GM23248 (cell line): ENCODE results near the gene TBC1D22A. TPM values are rescaled to one million over a fixed set of nuclear protein-coding genes. Genes with fewer than 3 reads are reported as not detected.

ENCODE experiments used
- DNase-seq: peaks from one replicate; pipeline ENCODE4 v3.0.0-alpha.2; 2015
- H2AFZ ChIP-seq: fragments of 200-600 bp; sonication (generic); 2 replicates; pipeline ENCODE4 v1.6.1; 2016; ENCODE audit warnings: antibody characterized with exemption
- H3F3A ChIP-seq: fragments of 200-600 bp; sonication (generic); 2 replicates; pipeline ENCODE4 v1.6.1; 2016; ENCODE audit warnings: mild to moderate bottlenecking, antibody characterized with exemption, mixed run types; ENCODE audit not compliant: insufficient read depth
- H3K27ac ChIP-seq: fragments of 200-600 bp; sonication (generic); 2 replicates; pipeline ENCODE4 v1.5.1; 2016; ENCODE audit warnings: mild to moderate bottlenecking
- H3K27me3 ChIP-seq: fragments of 200-600 bp; sonication (generic); replicated peaks from 2 replicates; pipeline ENCODE4 v1.6.1; 2016; ENCODE audit warnings: mild to moderate bottlenecking; ENCODE audit not compliant: insufficient read depth
- H3K36me3 ChIP-seq: fragments of 200-600 bp; sonication (generic); 2 replicates; pipeline ENCODE4 v1.6.1; 2016; ENCODE audit warnings: low read depth, mild to moderate bottlenecking
- H3K4me1 ChIP-seq: fragments of 200-600 bp; sonication (generic); 2 replicates; pipeline ENCODE4 v1.6.1; 2016; ENCODE audit warnings: mild to moderate bottlenecking; ENCODE audit not compliant: insufficient read depth
- H3K4me2 ChIP-seq: fragments of 200-600 bp; sonication (generic); one replicate; pipeline ENCODE4 v1.6.1; 2016; ENCODE audit warnings: mild to moderate bottlenecking; ENCODE audit not compliant: unreplicated experiment
- H3K4me3 ChIP-seq: fragments of 200-600 bp; sonication (generic); 2 replicates; pipeline ENCODE4 v1.5.1; 2016; ENCODE audit warnings: mild to moderate bottlenecking
- H3K79me2 ChIP-seq: fragments of 200-600 bp; sonication (generic); 2 replicates; pipeline ENCODE4 v1.6.1; 2016; ENCODE audit warnings: mild to moderate bottlenecking; ENCODE audit not compliant: insufficient read depth
- H3K9ac ChIP-seq: fragments of 200-600 bp; sonication (generic); 2 replicates; pipeline ENCODE4 v1.6.1; 2016; ENCODE audit warnings: mild to moderate bottlenecking
- H3K9me2 ChIP-seq: fragments of 200-600 bp; sonication (generic); 2 replicates; pipeline ENCODE4 v1.6.1; 2016; ENCODE audit warnings: mixed run types, mild to moderate bottlenecking, moderate library complexity; ENCODE audit not compliant: insufficient read depth
- H3K9me3 ChIP-seq: fragments of 200-600 bp; sonication (generic); one replicate; pipeline ENCODE4 v1.6.1; 2017; ENCODE audit warnings: low read depth
- H4K20me1 ChIP-seq: fragments of 200-600 bp; sonication (generic); 2 replicates; pipeline ENCODE4 v1.6.0; 2016; ENCODE audit not compliant: insufficient read depth
- EZH2 ChIP-seq: fragments of 200-600 bp; sonication (generic); IDR thresholded peaks from 2 replicates; pipeline ENCODE4 v1.6.1; 2018; ENCODE audit warnings: antibody characterized with exemption, mild to moderate bottlenecking; ENCODE audit not compliant: insufficient read depth, poor library complexity, severe bottlenecking
- EZH2phosphoT487 ChIP-seq: fragments of 200-600 bp; sonication (generic); IDR thresholded peaks from 2 replicates; pipeline ENCODE4 v1.6.1; 2018; ENCODE audit warnings: antibody characterized with exemption, moderate library complexity, mild to moderate bottlenecking, low read depth; ENCODE audit not compliant: insufficient read depth
- WGBS, 2 experiments: methylation state at CpG; one replicate each; pipeline ENCODE4 v1.1.6; 2015 to 2017; ENCODE audit warnings: low lambda C conversion rate in 2 of 2, low coverage in 1 of 2; ENCODE audit errors: missing lambda C conversion rate in 2 of 2; 5-methylcytosine and 5-hydroxymethylcytosine counted together
- in situ Hi-C: fragments of 300-500 bp; cut with MboI; formaldehyde crosslinking; loops from 2 replicates; pipeline ENCODE4 v1.15.0; 2020
- polyA plus RNA-seq: library from polyadenylated mRNA; unstranded; fragments of >200 nt; fragmentation: Nextera tagmentation; extraction: Ambion mirVana; gene quantifications from 2 replicates; pipeline ENCODE4 v1.2.1, GENCODE V29; 2016
- total RNA-seq: library from RNA; depleted of rRNA; stranded (reverse); fragments of >200 nt; shearing (Covaris generic); gene quantifications from 2 replicates; pipeline ENCODE4 v1.2.3, GENCODE V29; 2014

The TBC1D22A gene
- total and polyA plus RNA-seq, 2 experiments from 2014 or later = 12.3 to 16.9 TPM

DNA sequence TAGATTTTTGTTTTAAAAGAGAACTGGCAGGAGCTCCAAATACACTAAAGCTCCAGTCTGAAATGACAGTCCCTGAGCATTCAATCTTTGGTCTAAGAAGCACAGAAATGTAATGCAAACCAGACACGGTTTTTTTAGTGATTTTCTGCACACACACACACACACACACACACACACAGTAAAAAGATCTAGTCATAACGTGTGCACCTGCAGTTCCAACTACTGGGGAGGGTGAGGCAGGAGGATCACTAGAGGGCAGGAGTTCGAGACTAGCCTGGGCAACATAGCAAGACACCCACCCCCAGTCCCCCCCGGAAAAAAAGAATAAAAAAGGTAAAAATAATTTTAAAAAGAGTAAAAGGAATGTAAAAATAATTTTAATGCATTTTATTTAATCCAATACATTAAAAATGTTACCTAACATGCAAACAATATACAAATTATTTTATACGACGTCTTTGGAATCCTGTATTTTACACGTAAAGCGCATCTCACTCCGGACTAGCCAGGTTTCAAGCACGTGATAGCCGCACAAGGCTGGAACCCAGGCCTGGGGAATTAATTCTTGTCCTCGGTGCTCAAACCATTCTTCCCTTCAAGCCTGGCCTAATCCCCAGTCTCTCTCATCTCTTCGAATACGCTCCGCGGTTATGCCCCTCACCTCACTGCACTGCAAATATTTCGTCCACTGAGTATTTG is 762 bp upstream of the TBC1D22A start:
- DNase-seq = no peak
- in situ Hi-C loops = no loop called here
- Histone ChIP-seq H3K4me1 (peaks cover 20% of the 10 kb centered on the region), H4K20me1 (no peaks in the 10 kb centered on the region), H3K4me3 (peak overlapping the region; percentile 97), H2AFZ (peak overlapping the region; percentile 88), H3K9ac (peak overlapping the region; percentile 96), H3K9me2 (no peaks in the 10 kb centered on the region), H3F3A (peaks cover 11% of the 10 kb centered on the region; the same call in 1 of the 2 replicates), H3K27me3 (no peaks in the 10 kb centered on the region), H3K4me2 (peak overlapping the region; percentile 88), H3K9me3 (no peaks in the 10 kb centered on the region), H3K36me3 (no peaks in the 10 kb centered on the region), H3K79me2 (peaks cover 60% of the 10 kb centered on the region), H3K27ac (peak overlapping the region; percentile 88)
- no peak for TF ChIP-seq EZH2
- TF ChIP-seq EZH2phosphoT487 = no peak
- 4 to 5% methylated on average over 17 of the region's 17 CpGs for WGBS, 2 experiments

DNA sequence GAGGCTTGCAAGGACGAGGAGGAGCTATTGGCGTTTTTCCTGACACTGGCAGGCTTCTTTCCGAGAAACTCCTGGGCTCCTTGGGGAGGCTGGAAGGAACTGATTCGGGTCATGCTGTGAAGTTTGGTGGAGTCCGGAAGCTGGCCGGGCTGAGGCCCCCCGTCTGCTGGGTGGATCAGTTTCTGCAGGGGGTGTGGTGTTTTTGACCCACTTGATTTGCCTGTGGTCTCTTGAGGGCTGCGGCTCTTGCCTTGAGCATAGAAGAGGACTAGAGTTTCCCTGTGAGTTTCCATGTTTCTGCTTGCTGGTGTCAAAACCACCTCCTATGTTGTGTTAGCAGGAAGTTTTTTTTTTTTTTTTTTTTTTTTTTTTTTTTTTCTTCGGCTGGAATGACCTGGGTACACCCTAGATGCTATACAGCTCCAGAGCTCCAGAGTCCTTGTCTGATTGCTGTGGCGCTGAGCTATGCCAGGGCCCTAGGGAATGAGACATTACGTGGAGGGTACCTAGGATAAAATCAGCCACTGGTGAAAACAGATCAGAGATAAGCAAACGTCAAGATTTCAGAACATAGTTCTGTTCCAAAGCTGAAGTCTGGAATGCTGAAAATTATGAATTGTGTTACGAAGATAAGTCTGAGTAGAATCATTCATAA is 728 bp downstream of the TBC1D22A start:
- peak; percentile 49 for DNase-seq
- H3F3A ChIP-seq = peaks cover 11% of the 10 kb centered on the region; the same call in 1 of the 2 replicates
- 11 to 12% methylated on average over 12 to 13 of the region's 13 CpGs for WGBS, 2 experiments
- H3K79me2 ChIP-seq = peaks cover 75% of the 10 kb centered on the region
- peak overlapping the region; percentile 88 for H2AFZ ChIP-seq
- no peaks in the 10 kb centered on the region for H3K9me2 ChIP-seq
- H3K27ac ChIP-seq = peak overlapping the region; percentile 34
- TF ChIP-seq EZH2 = no peak
- TF ChIP-seq EZH2phosphoT487 = no peak
- in situ Hi-C loops = no loop called here
- peak overlapping the region; percentile 93 for H3K4me2 ChIP-seq
- peak overlapping the region; percentile 96 for H3K9ac ChIP-seq
- H3K36me3 ChIP-seq = no peaks in the 10 kb centered on the region
- H3K4me3 ChIP-seq = peak overlapping the region; percentile 97
- no peaks in the 10 kb centered on the region for H3K9me3 ChIP-seq
- H3K4me1 ChIP-seq = peaks cover 20% of the 10 kb centered on the region
- H3K27me3 ChIP-seq = no peaks in the 10 kb centered on the region
- H4K20me1 ChIP-seq = no peaks in the 10 kb centered on the region

DNA sequence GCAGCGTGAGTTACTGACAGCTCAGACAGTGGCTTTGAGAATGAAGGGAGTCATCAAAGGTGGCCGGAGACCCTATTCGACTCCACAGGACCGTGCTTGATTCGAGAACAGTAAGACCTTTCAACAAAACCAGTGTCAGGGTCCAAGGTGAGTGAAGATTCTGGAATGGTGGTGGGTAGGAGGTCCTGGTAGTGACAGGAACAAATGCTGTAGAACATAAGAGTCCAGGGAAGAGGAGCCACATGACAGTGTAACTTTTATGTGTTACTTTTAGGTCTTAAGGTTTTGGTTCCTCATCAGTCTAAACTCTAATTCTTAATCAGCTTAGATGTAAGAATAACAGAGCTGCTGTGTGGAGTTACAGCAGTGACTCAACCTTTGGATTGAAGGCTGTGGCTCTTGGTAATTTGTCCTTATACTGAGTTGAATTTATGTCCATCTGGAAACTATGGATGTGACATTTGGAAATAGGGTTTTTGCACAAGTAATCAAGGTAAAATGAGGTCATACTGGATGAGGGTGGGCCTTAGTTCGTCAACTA is 1.8 kb downstream of the TBC1D22A start:
- Histone ChIP-seq H3F3A (peaks cover 11% of the 10 kb centered on the region; the same call in 1 of the 2 replicates), H3K27ac (no peak overlapping the region), H2AFZ (no peak overlapping the region), H4K20me1 (no peaks in the 10 kb centered on the region), H3K4me2 (no peak overlapping the region), H3K9me2 (no peaks in the 10 kb centered on the region), H3K27me3 (no peaks in the 10 kb centered on the region), H3K36me3 (no peaks in the 10 kb centered on the region), H3K9me3 (no peaks in the 10 kb centered on the region), H3K4me3 (peak overlapping the region; percentile 97), H3K9ac (peak overlapping the region; percentile 96; the same call in 1 of the 2 replicates), H3K79me2 (peaks cover 86% of the 10 kb centered on the region), H3K4me1 (peaks cover 20% of the 10 kb centered on the region)
- DNase-seq = peak; percentile 33
- in situ Hi-C loops = no loop called here
- no peak for TF ChIP-seq EZH2phosphoT487
- no peak for TF ChIP-seq EZH2
- WGBS, 2 experiments = 90 to 93% methylated on average over 6 of the region's 6 CpGs

DNA sequence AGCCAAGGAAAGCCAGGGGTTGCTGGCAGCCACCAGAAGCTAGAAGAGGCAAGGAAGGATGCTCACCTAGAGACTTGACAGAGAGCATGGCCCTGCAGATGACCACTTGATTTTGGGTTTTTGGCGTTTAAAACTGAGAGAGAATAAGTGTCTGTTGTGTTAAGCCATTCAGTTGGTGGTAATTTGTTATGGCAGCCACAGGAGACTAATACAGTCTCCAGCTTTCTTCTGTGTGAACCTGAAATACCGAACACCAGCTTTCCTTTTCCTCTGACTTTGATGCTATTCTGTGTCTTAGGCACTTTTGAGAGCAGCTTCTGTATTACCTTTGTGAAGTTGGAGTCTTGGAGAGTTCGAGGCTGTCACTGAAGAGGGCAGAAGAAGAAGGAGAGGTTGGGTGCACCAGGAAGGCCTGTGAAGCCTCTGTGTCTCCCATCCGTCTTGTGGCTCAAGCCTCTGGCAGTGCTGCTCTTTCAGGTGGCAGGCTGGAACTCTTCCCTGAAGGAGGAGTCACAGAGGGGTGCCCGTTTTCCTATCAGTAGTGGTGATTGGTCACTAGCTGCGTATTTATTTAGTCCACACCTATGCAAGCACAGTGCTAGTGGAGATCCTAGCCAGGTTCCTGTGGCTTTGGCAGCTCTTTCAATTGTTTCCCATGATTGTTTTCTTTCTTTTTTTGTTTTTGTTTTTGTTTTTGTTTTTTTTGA is 2.5 kb downstream of the TBC1D22A start:
- Histone ChIP-seq H3K9me2 (no peaks in the 10 kb centered on the region), H3K79me2 (peaks cover 93% of the 10 kb centered on the region), H2AFZ (no peak overlapping the region), H3K9me3 (no peaks in the 10 kb centered on the region), H3K27me3 (no peaks in the 10 kb centered on the region), H3K4me2 (no peak overlapping the region), H3K9ac (no peak overlapping the region), H4K20me1 (no peaks in the 10 kb centered on the region), H3K4me3 (no peak overlapping the region), H3K4me1 (peaks cover 20% of the 10 kb centered on the region), H3K36me3 (no peaks in the 10 kb centered on the region), H3K27ac (no peak overlapping the region), H3F3A (peaks cover 11% of the 10 kb centered on the region; the same call in 1 of the 2 replicates)
- TF ChIP-seq EZH2phosphoT487 (no peak), EZH2 (no peak)
- DNase-seq = no peak
- 87 to 91% methylated on average over 6 of the region's 6 CpGs for WGBS, 2 experiments
- in situ Hi-C loops = no loop called here
